Natural killer cell (primary cell): ENCODE measurements around the gene CELF3. TPM values are rescaled to one million over a fixed set of nuclear protein-coding genes. Genes with fewer than 3 reads are reported as not detected.
"Not testable (repeated sequence)": the region's sequence is repeated elsewhere in the genome, so short reads cannot be mapped to it uniquely, and the experiment has no call there.

Source experiments
- ATAC-seq, 3 donors: fragments of 150-1000 bp in 2 of 3; fragments of 200-7000 bp in 1 of 3; cut with Tn5 transposase; 1 replicate in 1 of 3; 2 replicates in 2 of 3; pipeline ENCODE4 v1.10.0; 2021; ENCODE audit warnings: mild to moderate bottlenecking in 2 of 3, moderate library complexity in 2 of 3
- DNase-seq, 2 donors: peaks; one replicate each; pipeline versions ENCODE4 v3.0.0 to v3.0.0-alpha.2; 2013 to 2021; ENCODE audit warnings: mixed read lengths in 1 of 2
- H3K27ac ChIP-seq: one replicate; pipeline ENCODE4 v1.5.1; 2013; ENCODE audit warnings: mild to moderate bottlenecking, low read length
- H3K27me3 ChIP-seq: one replicate; pipeline ENCODE4 v1.6.1; 2013; ENCODE audit warnings: low read length; ENCODE audit not compliant: control insufficient read depth, insufficient read depth
- H3K36me3 ChIP-seq: one replicate; pipeline ENCODE4 v1.6.1; 2013; ENCODE audit warnings: low read length; ENCODE audit not compliant: control insufficient read depth, insufficient read depth
- H3K4me1 ChIP-seq: one replicate; pipeline ENCODE4 v1.6.1; 2013; ENCODE audit warnings: low read length; ENCODE audit not compliant: control insufficient read depth, insufficient read depth
- H3K4me3 ChIP-seq: one replicate; pipeline ENCODE4 v1.5.1; 2013; ENCODE audit warnings: low read length
- H3K9me3 ChIP-seq: one replicate; pipeline ENCODE4 v1.6.1; 2013; ENCODE audit warnings: low read length; ENCODE audit not compliant: control insufficient read depth, insufficient read depth
- H3K27ac Mint-ChIP-seq, 2 donors: one replicate each; pipeline ENCODE4 v1.8.0; 2022; ENCODE audit warnings: mild to moderate bottlenecking in 2 of 2, mixed read lengths in 2 of 2, moderate library complexity in 1 of 2
- H3K27me3 Mint-ChIP-seq, 2 donors: one replicate each; pipeline ENCODE4 v1.8.0; 2022; ENCODE audit warnings: low read depth in 2 of 2, mixed read lengths in 2 of 2
- H3K36me3 Mint-ChIP-seq: one replicate; pipeline ENCODE4 v1.8.0; 2022; ENCODE audit warnings: mixed read lengths
- H3K4me1 Mint-ChIP-seq, 2 donors: one replicate each; pipeline ENCODE4 v1.8.0; 2022; ENCODE audit warnings: mixed read lengths in 2 of 2
- H3K4me3 Mint-ChIP-seq: one replicate; pipeline ENCODE4 v1.8.0; 2022; ENCODE audit warnings: mild to moderate bottlenecking, moderate library complexity, mixed read lengths
- H3K9me3 Mint-ChIP-seq, 2 donors: one replicate each; pipeline ENCODE4 v1.8.0; 2022; ENCODE audit warnings: mixed read lengths in 2 of 2
- CTCF ChIP-seq: fragments of 200-600 bp; IDR thresholded peaks from one replicate; pipeline ENCODE4 v1.8.0; 2022; ENCODE audit warnings: antibody characterized with exemption
- WGBS: methylation state at CpG from one replicate; pipeline ENCODE4 v1.1.7; 2013; ENCODE audit warnings: missing lambda C conversion rate; ENCODE audit not compliant: insufficient coverage; 5-methylcytosine and 5-hydroxymethylcytosine counted together
- intact Hi-C: fragments of 100-400 bp; cut with micrococcal nuclease; formaldehyde crosslinking; loops from one replicate; pipeline ENCODE4 v1.14.2; 2022
- total RNA-seq, 4 donors: library from RNA; stranded (reverse); fragments of 120-200 nt in 1 of 4; gene quantifications; one replicate each; pipeline versions ENCODE4 v1.2.3 to v1.2.4, GENCODE V29; 2013 to 2022

Gene CELF3
- total RNA-seq, 3 donors from 2014 or later (not counting 1 experiment from before 2014, with no cell fraction given) = not detected

DNA sequence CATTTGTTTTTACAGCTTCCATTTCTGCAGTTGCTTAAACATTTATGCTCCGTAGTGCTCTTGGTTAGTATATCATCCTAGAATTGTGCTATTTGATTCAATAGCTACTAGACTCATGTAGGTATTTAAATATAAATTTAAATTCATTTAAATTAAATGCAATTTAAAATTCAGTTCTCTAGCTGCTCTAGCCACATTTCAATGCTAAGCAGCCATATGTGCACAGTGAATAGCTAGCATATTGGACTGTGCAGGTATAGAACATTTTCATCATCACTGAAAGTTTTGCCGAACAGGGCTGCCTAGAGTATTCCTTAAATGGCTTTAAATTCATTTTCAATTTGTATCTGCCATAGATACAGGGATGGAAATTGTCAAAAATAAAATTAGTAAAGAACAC lies 32.5 kb downstream of the CELF3 start:
- H3K4me1 ChIP-seq = no peaks in the 10 kb centered on the region

DNA sequence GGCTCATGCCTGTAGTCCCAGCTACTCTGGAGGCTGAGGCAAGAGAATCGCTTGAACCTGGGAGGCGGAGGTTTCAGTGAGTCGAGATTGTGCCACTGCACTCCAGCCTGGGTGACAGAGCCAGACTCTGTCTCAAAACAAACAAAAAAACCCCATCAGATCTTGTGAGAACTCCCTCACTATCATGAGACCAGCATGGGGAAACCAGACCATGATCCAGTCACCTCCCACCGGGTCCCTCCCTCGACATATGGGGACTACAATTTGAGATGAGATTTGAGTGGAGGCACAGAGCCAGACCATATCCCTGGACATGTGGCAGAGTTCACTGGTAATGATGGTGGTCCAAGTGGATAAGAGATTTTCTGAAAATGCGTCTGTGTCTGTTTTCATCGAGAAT lies 33.7 kb downstream of the CELF3 start:
- DNase-seq, H3K4me1 ChIP-seq, H3K27ac Mint-ChIP-seq, H3K4me3 ChIP-seq, H3K9me3 ChIP-seq, ATAC-seq, H3K4me1 Mint-ChIP-seq, H3K9me3 Mint-ChIP-seq, H3K27me3 Mint-ChIP-seq, H3K27ac ChIP-seq, H3K27me3 ChIP-seq, intact Hi-C loops, H3K36me3 Mint-ChIP-seq, H3K4me3 Mint-ChIP-seq: not testable (repeated sequence)
- WGBS = 97% methylated on average over 5 of the region's 7 CpGs
- H3K36me3 ChIP-seq = peaks cover 26% of the 10 kb centered on the region

More for the DNA sequence above, 32.5 kb downstream of the CELF3 start:
- Mint-ChIP-seq H3K9me3 (no peaks in the 10 kb centered on the region), H3K27ac (no peak overlapping the region), H3K4me1 (no peaks in the 10 kb centered on the region), H3K4me3 (no peak overlapping the region), H3K27me3 (no peaks in the 10 kb centered on the region), H3K36me3 (no peaks in the 10 kb centered on the region)
- no peak for TF ChIP-seq CTCF
- no peak for ATAC-seq
- H3K36me3 ChIP-seq = peaks cover 22% of the 10 kb centered on the region
- no peak overlapping the region for H3K27ac ChIP-seq
- WGBS = 90% methylated on average over 1 of the region's 2 CpGs
- no peaks in the 10 kb centered on the region for H3K9me3 ChIP-seq
- intact Hi-C loops = no loop called here
- no peak for DNase-seq
- no peaks in the 10 kb centered on the region for H3K27me3 ChIP-seq
- no peak overlapping the region for H3K4me3 ChIP-seq

- no peaks in the 10 kb centered on the region for H3K36me3 Mint-ChIP-seq
- no peak for TF ChIP-seq CTCF
- DNase-seq (no peak), ATAC-seq (no peak)
- no peaks in the 10 kb centered on the region for H3K9me3 Mint-ChIP-seq
- Histone ChIP-seq H3K27me3 (no peaks in the 10 kb centered on the region), H3K4me1 (no peaks in the 10 kb centered on the region), H3K27ac (no peak overlapping the region), H3K36me3 (peaks cover 21% of the 10 kb centered on the region), H3K9me3 (no peaks in the 10 kb centered on the region), H3K4me3 (no peak overlapping the region)
- no peaks in the 10 kb centered on the region for H3K4me1 Mint-ChIP-seq
- H3K4me3 Mint-ChIP-seq = no peak overlapping the region
- H3K27ac Mint-ChIP-seq = no peak overlapping the region
- no CpG with 5 or more reads among the region's 2 CpGs for WGBS
- intact Hi-C loops = no loop called here
- H3K27me3 Mint-ChIP-seq = no peaks in the 10 kb centered on the region
Measured at GRCh38 chr1:151681923-151682322, 34.7 kb downstream of the CELF3 start.

GRCh38 chr1:151680826-151681225 lies 35.8 kb downstream of the CELF3 start:
- Histone ChIP-seq H3K9me3 (no peaks in the 10 kb centered on the region), H3K36me3 (peaks cover 15% of the 10 kb centered on the region), H3K27ac (no peak overlapping the region), H3K27me3 (no peaks in the 10 kb centered on the region), H3K4me1 (no peaks in the 10 kb centered on the region), H3K4me3 (no peak overlapping the region)
- no peak overlapping the region for H3K27ac Mint-ChIP-seq
- TF ChIP-seq CTCF = no peak
- DNase-seq = no peak
- no peaks in the 10 kb centered on the region for H3K4me1 Mint-ChIP-seq
- H3K27me3 Mint-ChIP-seq = no peaks in the 10 kb centered on the region
- H3K36me3 Mint-ChIP-seq = no peaks in the 10 kb centered on the region
- H3K4me3 Mint-ChIP-seq = no peak overlapping the region
- no peak for ATAC-seq
- intact Hi-C loops = no loop called here
- WGBS = 71% methylated on average over 2 of the region's 3 CpGs
- no peaks in the 10 kb centered on the region for H3K9me3 Mint-ChIP-seq
